HG02943 (cell line): ENCODE results near the gene HEXIM1.
A peak's percentile ranks its signal among the peaks of the same experiment; 100 is the strongest.

Experiments
- ATAC-seq: cut with Tn5 transposase; IDR thresholded peaks from one replicate; pipeline ENCODE4 v1.9.1; 2021; ENCODE audit warnings: mild to moderate bottlenecking, low read depth, moderate library complexity; ENCODE audit not compliant: unreplicated experiment

HEXIM1 gene, protein sequence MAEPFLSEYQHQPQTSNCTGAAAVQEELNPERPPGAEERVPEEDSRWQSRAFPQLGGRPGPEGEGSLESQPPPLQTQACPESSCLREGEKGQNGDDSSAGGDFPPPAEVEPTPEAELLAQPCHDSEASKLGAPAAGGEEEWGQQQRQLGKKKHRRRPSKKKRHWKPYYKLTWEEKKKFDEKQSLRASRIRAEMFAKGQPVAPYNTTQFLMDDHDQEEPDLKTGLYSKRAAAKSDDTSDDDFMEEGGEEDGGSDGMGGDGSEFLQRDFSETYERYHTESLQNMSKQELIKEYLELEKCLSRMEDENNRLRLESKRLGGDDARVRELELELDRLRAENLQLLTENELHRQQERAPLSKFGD

DNA sequence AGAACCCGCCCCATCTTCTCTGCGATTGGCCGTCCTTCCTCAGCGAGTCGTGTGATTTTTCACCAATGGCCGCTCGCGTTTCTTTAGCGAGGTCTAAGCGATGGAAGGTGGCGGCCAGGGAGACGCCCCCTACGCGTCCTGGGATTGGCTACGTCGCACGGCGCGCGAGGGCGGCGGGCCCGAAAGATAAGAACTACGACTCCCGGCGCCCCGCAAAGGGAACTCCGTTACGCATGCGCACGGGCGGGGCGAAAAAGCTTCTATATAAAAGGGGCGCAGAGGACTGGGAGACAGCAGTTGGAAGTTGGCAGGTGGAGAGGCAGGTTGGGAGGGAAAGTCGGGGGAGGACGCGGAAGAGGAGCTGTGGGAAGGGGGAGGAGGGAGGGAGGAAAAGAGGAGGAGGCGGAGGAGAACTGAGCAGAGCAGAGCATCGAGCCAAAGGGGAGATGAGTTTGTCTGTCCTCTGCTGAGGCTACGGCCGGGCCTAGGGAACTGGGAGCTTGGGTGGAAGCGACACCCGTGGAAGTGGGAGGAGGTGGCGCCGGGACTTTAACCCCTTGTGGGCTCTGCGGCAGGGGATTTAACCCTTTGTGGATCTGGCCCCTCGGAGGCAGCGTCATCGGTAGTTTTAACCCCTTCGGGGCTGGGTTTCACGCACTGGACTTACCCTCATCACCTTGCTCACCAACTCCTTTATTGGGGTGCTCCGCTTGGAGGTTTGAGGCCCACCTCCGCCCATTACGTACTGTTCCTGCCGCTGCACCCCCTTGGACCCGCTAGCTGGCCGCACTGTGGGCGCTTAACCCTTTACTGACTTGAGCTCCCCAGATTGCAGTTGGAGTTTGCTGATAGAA, at the start of gene HEXIM1:
HEXIM1 (plus strand) TSS at position 293 of the 854 bp plus-strand sequence. CDS start 716 bp downstream, outside the sequence.
- ATAC-seq: peak; percentile 67

DNA sequence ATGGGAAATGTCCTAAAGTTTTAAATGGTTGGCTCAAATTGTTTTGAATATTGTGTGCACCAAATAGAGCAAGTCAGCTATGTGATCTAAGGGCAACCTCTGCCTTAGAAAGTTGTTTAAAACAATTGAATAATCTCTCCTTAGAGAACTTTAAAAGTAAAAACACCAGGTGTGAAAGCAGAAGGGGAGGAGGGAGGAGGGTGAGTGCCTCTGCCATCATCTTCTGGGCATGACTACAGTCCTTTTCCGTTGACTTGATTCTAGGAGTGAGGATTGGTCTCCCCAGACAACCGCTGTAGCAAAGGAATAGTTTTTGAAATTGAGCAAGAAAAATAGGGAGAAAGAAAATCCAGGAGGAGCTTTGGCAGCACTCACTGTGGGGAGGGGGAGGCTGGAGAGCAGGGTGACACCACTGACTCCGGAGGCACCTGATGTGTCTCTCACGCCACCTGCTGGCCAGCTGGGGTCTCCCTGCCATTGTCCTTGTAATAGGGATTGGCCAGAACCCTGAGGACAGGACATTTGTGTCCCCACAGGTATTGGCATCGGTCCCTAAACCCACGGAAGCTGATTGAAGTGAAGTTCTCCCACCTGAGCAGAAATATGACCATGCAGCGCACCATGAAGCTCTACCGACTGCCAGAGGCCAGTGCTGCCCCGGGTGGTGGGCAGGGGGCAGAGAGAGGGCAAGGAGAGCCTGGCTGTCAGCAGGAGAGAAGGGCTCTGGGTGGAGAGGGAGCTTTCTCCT, 49.2 kb upstream of the HEXIM1 start:
- ATAC-seq: no peak

DNA sequence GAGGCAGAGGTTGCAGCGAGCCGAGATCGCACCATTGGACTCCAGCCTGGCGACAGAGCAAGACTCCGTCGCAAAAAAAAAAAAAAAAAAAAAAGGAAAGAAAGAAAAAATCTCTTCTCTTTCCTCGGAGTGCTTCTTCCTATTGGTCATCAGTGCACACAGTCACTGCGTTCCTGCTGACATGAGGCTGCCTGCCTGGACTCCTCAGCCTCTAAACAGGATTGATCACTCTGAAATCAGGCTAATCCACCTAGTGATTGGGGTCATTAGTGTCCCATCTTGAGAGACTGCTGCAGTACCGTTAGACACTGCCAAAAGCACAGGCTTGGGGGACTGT, 46.8 kb upstream of the HEXIM1 start:
- ATAC-seq: no peak

DNA sequence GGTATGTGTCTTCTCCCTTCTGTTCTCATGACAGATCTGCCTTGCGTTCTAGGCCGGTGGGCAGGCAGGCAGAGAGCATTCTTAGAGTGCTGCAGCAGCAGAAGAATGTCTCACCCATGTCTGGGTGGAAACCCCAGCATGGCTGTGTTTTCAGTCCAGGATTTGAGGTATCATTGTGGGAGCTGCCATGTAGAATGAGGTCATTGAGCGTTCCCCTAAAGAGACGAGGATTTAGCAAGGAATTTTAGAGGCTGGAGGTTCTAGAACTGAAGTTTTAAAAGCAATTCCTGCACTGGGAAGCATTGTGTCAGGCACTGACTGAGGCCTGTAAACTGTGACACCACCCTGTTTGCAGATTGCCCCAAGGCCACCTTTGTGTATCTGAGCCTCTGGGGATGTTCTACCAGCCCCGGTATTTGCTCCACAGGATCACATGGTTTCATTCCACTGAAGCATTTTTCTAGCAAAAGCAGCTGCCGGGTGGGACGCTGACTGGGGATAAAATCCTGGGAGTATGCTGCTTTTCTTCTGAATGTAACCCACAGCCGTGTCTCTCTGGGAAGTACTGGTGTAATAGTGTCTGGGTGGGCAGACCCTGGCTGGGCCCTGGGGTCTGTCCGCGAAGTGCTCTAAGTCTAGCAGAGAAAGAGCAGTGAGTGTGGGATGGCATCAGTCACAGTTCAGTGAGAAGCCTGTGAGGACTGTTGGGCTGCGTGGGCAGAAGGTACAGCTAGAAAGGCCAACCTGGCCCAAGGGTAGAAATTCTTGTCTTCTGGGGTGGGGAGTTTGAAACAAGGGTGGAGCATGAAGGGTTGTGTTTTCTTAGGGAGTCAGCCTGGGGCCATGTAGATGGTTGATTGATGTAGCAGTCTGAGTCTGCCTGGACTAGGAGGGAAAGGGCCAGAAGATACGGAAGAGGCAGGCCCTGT, 46.1 kb upstream of the HEXIM1 start:
- no peak for ATAC-seq

DNA sequence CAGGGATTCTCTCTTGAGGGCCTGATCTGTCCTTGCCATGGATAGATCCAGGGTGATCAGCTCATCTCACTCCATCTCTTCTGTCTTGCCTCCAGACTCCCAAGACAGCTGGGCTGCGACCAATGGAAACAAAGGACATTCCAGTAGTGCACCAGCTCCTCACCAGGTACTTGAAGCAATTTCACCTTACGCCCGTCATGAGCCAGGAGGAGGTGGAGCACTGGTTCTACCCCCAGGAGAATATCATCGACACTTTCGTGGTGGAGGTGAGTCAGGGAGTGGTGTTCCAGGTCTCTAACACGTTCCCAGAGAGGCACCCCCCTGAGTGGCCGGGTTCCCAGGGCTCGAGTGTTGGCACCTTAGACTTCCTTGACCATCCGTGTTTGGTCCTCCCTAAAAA, 45.4 kb upstream of the HEXIM1 start:
- ATAC-seq: no peak

DNA sequence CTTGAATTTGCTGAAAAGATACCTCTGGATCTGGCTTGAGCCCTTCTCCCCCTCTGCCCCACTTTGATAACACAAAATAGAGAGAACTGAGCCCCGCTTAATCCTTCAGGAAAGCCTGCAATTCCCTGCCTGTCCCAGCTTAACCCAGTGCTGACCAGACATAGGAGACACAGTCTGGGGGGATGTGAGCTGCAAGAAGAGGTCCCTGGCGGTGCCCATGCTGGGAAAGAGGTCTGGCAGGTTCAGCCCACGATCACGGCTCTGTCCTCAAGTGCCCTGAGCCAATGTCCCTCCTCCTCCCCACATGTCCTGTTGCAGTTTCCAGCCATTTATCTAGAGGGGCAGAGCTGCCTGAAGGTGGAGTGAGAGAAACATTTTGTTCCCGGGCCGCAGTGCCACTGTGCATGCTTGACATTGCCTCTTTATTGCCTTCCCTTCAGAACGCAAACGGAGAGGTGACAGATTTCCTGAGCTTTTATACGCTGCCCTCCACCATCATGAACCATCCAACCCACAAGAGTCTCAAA, 44.9 kb upstream of the HEXIM1 start:
- no peak for ATAC-seq

DNA sequence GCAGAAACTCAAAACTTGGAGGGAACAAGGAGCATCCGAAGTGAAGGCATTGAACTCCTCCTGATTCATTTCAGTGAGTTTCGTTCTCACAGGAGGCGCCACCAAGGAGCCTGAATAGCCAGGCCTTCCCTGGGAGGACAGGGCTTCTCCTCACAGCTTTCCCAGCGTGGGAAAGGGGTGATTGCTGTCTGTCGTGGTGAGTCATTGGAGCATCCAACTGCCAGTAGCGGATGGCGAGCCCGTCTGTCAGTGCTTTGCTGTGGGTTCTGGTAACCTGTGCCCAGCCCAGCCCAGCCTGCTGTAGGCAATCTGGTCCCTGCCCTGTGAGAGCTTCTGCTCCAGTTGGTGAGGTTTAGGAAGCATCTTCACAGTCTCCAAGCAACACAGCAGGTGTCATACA, 44.2 kb upstream of the HEXIM1 start:
- ATAC-seq: no peak

DNA sequence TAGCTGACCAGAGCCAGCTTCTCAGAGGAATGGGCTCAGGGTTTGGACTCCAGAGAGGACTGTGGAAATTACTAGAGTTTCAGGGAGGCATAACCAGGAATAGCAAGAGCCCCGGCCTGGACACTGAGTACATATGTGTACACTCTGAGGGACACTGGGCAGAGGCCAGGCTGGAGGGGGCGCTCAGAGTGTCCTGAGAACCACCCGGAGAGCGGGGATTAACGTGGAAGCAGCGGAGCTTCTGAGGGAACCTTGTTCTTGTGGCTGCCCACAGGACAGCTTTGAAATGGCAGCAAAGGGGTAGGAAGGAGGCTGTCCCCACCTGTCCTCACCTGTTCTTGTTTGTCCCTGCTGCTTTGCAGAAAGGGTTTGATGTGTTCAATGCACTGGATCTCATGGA, 43.8 kb upstream of the HEXIM1 start:
- no peak for ATAC-seq

DNA sequence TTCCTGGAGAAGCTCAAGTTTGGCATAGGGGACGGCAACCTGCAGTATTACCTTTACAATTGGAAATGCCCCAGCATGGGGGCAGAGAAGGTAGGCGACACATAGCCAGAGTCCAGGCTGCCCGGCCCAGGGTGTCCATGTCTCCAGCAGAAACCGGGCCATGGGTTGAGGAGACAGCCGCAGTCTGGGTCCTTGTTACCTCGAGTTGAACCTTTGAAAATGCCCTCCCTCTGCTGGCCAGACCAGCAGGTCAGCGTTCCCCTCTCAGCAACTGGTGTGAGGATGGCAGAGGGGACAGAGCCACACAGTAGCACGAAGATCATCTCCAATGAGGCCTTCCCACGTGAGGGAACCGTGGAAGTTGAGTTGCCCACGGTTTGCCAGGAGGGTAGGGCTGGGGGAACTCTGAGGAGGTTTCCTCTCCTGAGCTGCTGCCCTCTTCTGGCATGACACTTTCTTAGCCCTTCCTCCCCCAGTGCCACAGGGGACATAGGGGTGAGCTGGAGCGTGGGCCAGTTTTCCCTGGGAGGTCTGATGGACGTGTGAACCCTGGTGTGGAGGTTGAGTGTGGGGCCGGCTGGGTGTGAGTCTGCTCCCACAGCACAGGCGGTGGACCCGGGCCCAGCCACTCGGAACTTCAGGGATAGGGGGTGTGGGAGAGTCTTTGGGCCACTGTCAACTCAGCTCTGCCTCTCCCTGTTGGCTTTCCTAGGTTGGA, 43.2 kb upstream of the HEXIM1 start:
- no peak for ATAC-seq

DNA sequence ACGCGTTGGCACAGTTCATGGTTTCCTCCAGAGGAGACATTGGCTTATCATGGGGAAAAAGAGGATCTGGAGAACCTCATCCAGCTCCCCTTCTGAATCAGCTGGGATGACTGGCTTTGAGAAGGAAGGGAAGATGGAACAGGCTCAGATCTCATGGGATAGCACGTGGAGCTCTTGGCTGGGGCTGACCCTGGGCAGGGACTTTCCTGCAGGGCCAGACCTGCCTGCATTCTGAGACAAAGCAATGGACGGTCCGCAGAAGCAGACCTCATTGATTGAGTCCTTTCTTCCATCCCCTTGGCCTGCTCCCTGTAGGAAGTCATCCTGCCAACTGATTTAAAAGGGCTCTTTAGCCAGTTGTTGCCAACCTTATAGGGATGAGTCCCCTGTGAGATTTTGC, 42.2 kb upstream of the HEXIM1 start:
- ATAC-seq: no peak

DNA sequence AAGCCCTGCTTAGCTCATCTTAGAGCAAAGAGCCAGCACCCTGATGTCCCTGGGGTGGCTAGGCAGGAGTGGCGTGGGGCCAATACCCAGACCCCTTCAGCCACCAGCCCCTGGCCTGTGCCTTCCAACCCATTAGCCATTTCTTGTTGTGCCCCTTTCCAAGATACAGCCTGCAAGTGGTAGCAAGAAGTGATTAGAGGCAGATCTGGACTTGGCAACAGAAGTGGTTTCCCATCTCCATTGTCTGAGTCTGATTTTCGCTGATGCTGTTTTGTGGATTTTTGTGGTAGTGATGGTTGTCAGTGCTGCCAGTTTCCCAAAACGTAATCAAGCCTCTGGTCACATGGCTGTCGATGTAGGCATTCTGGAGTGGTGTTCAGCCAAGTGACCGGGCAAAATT, 41.7 kb upstream of the HEXIM1 start:
- no peak for ATAC-seq

DNA sequence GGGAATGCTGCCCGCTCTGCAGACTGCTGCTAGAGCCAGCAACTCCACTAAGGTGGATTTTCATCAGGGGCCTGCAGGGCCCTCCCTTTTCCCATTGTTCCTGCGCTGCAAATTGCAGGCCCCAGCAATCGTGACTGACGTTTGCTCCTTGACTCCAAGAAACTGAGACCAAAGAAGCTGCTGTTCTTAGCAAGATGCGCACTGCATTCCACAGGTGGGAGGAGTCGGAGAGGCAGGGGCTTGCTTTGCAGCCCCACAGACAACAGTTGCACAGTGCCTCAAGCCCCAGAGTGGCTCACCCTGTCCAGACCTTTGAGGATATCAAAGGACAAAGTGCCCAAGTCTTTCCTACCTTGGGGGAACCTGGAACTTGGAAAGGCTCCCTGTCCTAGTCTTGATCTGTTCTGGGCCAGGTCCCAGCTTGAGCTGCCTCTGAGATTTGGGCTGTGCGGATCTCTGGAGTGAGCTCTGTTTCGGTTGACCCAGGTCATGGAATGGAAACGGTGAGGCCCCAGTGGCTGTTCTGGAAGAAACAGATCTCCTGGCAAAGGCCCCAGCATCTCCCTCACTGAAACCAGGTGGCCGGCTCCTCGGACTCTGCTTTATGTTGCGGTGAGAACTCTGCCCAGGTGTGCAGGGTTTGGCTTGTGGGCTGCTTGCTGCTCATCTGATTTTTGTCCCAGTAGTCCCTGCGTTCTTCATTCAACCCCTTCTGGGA, 40.8 kb upstream of the HEXIM1 start:
- no peak for ATAC-seq

DNA sequence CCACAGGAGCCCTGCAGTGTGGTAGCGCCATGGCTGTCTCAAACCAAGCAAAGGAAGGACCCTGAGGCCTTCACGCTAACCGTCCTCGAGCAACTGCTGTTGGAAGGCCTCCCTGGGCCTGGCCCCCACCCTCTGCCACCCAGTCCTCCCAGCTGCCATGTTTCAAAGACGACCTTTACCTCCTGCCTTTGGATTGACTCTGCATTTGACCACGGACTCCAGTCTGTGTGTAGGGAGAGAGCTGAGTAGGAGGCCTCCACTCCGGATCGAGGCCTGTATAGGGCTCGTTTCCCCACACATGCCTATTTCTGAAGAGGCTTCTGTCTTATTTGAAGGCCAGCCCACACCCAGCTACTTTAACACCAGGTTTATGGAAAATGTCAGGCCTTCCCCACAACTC, 40.2 kb upstream of the HEXIM1 start:
- ATAC-seq: no peak

DNA sequence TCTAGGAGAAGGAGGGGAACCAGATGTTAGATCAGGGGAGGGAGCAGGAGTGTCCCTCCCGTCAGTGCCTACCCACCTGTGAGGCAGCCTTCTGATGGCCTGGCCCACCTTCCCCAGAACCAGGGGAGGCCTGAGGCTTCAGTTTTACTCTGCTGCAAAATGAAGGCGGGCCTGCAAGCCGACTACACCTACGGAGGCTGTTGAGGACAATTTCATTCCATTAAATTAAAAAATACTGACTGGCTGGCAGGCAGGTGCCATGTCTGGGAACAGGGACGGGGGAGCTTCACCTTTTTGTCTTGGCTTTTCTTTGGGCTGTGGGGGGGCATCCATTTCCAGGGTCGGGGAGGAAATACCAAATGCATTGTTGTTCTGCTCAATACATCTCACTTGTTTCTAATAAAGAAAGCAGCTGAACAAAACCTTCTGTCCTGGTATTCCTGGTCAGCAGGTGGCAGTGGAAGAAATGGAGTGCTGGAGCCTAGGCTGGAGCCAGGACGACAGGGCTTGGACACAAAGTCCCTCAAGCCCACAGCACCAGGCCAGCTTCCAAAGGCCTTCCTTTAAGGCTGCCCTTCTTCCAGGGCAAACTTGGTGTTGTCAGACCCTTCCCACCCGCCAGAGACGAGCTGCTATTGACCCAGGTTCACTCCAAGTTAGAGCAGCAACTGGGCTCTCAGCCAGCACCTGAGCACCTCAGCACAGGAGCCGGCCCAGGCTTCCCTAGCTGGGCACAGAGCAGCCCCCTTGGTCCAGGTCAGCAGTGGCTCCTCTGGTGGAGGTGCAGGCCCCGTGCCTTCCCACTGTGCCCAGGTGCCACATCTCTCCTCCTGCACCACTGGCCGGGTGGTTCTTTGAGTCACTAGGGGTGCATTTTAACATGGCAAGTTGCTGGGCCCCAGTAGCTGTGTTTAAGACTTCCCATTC, 39.4 kb upstream of the HEXIM1 start:
- no peak for ATAC-seq

DNA sequence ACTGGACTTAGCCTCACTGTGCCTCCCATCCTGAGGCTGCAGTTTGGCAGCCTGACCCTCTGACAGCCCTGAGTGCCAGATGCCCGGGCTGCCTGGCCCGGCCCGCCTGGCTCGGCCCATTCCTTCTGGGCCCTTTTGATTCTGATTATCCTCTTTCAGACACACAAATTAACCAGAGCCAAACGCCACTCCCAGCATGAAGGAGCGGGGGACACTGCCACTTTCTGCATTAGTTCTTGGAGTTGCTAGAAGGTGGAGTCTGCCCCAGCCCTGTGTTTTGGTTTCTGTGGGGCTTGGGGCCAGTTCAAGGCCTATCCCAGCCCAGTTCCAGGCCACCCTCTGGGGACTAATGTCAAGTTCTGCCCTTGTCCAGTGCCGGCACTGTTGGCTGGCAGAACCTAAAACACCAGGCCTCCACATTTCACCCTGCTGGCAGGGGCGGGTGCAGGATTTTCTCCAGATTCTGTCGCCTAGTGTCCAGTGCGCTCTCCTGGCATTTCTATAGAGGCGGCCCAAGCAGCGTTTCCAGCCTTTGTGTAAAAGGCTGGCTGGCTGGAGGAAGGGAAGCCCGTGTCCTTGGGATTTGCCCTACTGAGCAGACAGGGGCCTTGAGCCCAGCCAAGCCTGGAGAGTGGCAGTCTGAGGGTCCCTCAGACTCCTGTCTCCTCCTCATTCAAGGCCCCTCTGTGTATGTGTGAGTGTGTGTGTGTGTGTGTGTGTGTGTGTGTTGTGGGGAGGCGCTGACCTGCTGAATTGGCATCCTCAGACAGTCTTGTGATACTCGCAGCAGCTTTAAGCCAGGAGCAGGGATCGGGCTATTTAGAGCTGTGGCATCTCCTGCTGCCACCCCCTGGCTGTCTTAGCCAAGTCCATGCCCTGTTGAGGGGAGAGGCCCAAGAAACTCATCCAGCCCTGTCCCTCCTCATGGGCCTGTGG, 37.3 kb upstream of the HEXIM1 start:
- no peak for ATAC-seq

DNA sequence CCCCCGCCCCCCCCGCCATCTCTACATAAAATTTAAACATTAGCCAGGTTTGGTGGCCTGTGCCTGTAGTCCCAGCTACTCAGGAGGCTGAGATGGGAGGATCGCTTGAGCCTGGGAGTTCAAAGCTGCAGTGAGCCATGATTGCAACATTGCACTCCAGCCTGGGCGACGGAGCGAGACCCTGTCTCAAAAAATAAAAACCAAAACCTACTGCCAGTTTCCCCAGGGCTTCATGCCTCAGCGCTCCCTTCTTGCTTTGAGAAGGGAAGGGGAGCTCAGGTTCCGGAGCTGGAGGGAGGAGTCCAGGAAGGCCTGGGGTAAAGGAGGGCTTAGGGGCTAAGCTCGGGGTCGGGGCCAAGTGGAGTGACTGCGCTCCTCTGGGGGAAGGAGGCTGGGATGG, 36.4 kb upstream of the HEXIM1 start:
- ATAC-seq: no peak
